PC-9 (cell line): ENCODE results near the gene OR2A7.

Experiments used
- EZH2 ChIP-seq: fragments of 200-600 bp; sonication (generic); IDR thresholded peaks from 2 replicates; pipeline ENCODE4 v1.8.0; 2017; ENCODE audit warnings: antibody characterized with exemption, low read depth
- TF ChIP-seq, protein P1 (sequence below): fragments of 200-600 bp; sonication (generic); conservative IDR thresholded peaks from 2 replicates; pipeline ENCODE4 v1.6.1; 2017; ENCODE audit warnings: mixed run types, antibody characterized with exemption, mild to moderate bottlenecking, moderate library complexity

DNA sequence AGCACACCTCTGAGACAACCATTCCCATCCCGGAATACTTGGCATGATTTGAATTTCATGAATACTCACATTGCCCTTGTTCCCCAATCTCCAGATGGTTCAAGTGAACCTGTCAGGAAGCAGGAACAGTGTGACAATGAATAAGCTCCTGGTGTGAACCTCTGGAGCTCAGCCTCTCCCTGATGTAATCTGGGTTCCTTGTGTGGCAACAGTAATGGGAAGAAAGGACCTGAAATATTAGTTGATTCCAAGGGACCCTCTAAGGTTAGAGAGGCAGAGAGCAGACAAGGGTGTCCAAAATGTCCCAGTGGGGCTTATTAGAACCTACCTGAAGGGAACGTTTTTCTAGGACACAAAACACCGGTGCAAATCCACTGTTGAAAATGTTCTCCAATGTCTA, 8.5 kb downstream of the OR2A7 start:
- TF ChIP-seq, protein P1, sequence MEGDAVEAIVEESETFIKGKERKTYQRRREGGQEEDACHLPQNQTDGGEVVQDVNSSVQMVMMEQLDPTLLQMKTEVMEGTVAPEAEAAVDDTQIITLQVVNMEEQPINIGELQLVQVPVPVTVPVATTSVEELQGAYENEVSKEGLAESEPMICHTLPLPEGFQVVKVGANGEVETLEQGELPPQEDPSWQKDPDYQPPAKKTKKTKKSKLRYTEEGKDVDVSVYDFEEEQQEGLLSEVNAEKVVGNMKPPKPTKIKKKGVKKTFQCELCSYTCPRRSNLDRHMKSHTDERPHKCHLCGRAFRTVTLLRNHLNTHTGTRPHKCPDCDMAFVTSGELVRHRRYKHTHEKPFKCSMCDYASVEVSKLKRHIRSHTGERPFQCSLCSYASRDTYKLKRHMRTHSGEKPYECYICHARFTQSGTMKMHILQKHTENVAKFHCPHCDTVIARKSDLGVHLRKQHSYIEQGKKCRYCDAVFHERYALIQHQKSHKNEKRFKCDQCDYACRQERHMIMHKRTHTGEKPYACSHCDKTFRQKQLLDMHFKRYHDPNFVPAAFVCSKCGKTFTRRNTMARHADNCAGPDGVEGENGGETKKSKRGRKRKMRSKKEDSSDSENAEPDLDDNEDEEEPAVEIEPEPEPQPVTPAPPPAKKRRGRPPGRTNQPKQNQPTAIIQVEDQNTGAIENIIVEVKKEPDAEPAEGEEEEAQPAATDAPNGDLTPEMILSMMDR: no peak
- TF ChIP-seq EZH2: no peak
